ENCODE measurements around the gene DKK2. TPM values are rescaled to one million over a fixed set of nuclear protein-coding genes. Genes with fewer than 3 reads are reported as not detected.

Gene DKK2
- total RNA-seq, 2 donors from 2014 or later: not detected

GRCh38 chr4:106996490-106996889, 39.6 kb downstream of the DKK2 start:
- Mint-ChIP-seq H3K27ac (no peak overlapping the region), H3K36me3 (ENCODE audit: low read depth) (no peaks in the 10 kb centered on the region), H3K4me3 (no peak overlapping the region), H3K4me1 (no peaks in the 10 kb centered on the region), H3K27me3 (ENCODE audit: insufficient read depth) (no peaks in the 10 kb centered on the region), H3K9me3 (no peaks in the 10 kb centered on the region)
- no peak overlapping the region for H3K4me3 ChIP-seq (ENCODE audit: low read length)
- H3K4me1 ChIP-seq (ENCODE audit: control insufficient read depth, insufficient read depth, low read length): no peaks in the 10 kb centered on the region
- TF ChIP-seq CTCF (conservative IDR thresholded peaks at IDR 0.05): no peak
- no peaks in the 10 kb centered on the region for H3K9me3 ChIP-seq (ENCODE audit: control insufficient read depth, low read length)
- DNase-seq: no peak
- H3K27ac ChIP-seq (ENCODE audit: low read depth, low read length): no peak overlapping the region
- no peak overlapping the region for H3K9ac ChIP-seq (ENCODE audit: extremely low read depth, low read length, poor library complexity, severe bottlenecking)
- no peaks in the 10 kb centered on the region for H3K27me3 ChIP-seq (ENCODE audit: control insufficient read depth, insufficient read depth, low read length, poor library complexity, severe bottlenecking)
- 76 to 100% methylated on average over 1 to 2 of the region's 2 CpGs for WGBS, 2 experiments (ENCODE audit: insufficient coverage in 1 of 2, insufficient read length in 1 of 2)
- no peaks in the 10 kb centered on the region for H3K36me3 ChIP-seq (ENCODE audit: control insufficient read depth, insufficient read depth, low read length)

GRCh38 chr4:106993827-106994226, 42.3 kb downstream of the DKK2 start:
- no peak for DNase-seq
- no peaks in the 10 kb centered on the region for H3K36me3 ChIP-seq (ENCODE audit: control insufficient read depth, insufficient read depth, low read length)
- H3K9ac ChIP-seq (ENCODE audit: extremely low read depth, low read length, poor library complexity, severe bottlenecking): no peak overlapping the region
- H3K36me3 Mint-ChIP-seq (ENCODE audit: low read depth): no peaks in the 10 kb centered on the region
- H3K4me3 ChIP-seq (ENCODE audit: low read length): no peak overlapping the region
- H3K9me3 Mint-ChIP-seq: no peaks in the 10 kb centered on the region
- H3K4me3 Mint-ChIP-seq: no peak overlapping the region
- no peaks in the 10 kb centered on the region for H3K9me3 ChIP-seq (ENCODE audit: control insufficient read depth, low read length)
- no peak for TF ChIP-seq CTCF (conservative IDR thresholded peaks at IDR 0.05)
- H3K4me1 ChIP-seq (ENCODE audit: control insufficient read depth, insufficient read depth, low read length): no peaks in the 10 kb centered on the region
- 97% methylated on average over 3 to 4 of the region's 4 CpGs for WGBS, 2 experiments (ENCODE audit: insufficient coverage in 1 of 2, insufficient read length in 1 of 2)
- no peaks in the 10 kb centered on the region for H3K27me3 Mint-ChIP-seq (ENCODE audit: insufficient read depth)
- H3K27me3 ChIP-seq (ENCODE audit: control insufficient read depth, insufficient read depth, low read length, poor library complexity, severe bottlenecking): no peaks in the 10 kb centered on the region
- H3K27ac Mint-ChIP-seq: no peak overlapping the region
- H3K4me1 Mint-ChIP-seq: no peaks in the 10 kb centered on the region
- H3K27ac ChIP-seq (ENCODE audit: low read depth, low read length): no peak overlapping the region

GRCh38 chr4:106987311-106987710, 48.8 kb downstream of the DKK2 start:
- Mint-ChIP-seq H3K9me3 (no peaks in the 10 kb centered on the region), H3K4me3 (no peak overlapping the region), H3K27ac (no peak overlapping the region), H3K36me3 (ENCODE audit: low read depth) (no peaks in the 10 kb centered on the region), H3K27me3 (ENCODE audit: insufficient read depth) (no peaks in the 10 kb centered on the region), H3K4me1 (no peaks in the 10 kb centered on the region)
- Histone ChIP-seq H3K9ac (ENCODE audit: extremely low read depth, low read length, poor library complexity, severe bottlenecking) (no peak overlapping the region), H3K27me3 (ENCODE audit: control insufficient read depth, insufficient read depth, low read length, poor library complexity, severe bottlenecking) (no peaks in the 10 kb centered on the region), H3K4me3 (ENCODE audit: low read length) (no peak overlapping the region), H3K9me3 (ENCODE audit: control insufficient read depth, low read length) (no peaks in the 10 kb centered on the region), H3K27ac (ENCODE audit: low read depth, low read length) (no peak overlapping the region), H3K4me1 (ENCODE audit: control insufficient read depth, insufficient read depth, low read length) (no peaks in the 10 kb centered on the region), H3K36me3 (ENCODE audit: control insufficient read depth, insufficient read depth, low read length) (no peaks in the 10 kb centered on the region)
- no peak for TF ChIP-seq CTCF (conservative IDR thresholded peaks at IDR 0.05)
- WGBS, 2 experiments (ENCODE audit: insufficient coverage in 1 of 2, insufficient read length in 1 of 2): 72 to 84% methylated on average over 2 of the region's 2 CpGs
- DNase-seq: no peak

Measured in endodermal cell (in vitro differentiated cells).